SK-N-SH (cell line): ENCODE data around the gene RNU4-1. TPM values are rescaled to one million over a fixed set of nuclear protein-coding genes. Genes with fewer than 3 reads are reported as not detected.

Experiments
- CTCF ChIA-PET: fragments of 300-600, 350-600 bp; formaldehyde crosslinking; extraction: SDS; loops from one replicate; lab custom pipeline; 2021; lab: Yijun Ruan, JAX
- POLR2A ChIA-PET: fragments of 350-600 bp; sonication (Branson Sonifier 250); formaldehyde crosslinking; extraction: SDS; loops from one replicate; lab custom pipeline; 2020; ENCODE audit warnings: antibody characterized with exemption, inconsistent platforms; lab: Yijun Ruan, JAX
- DNase-seq: peaks from one replicate; pipeline ENCODE4 v3.0.0; 2012
- H2AFZ ChIP-seq: fragments of 200-600 bp; sonication (generic); 2 replicates; pipeline ENCODE4 v1.8.1; 2016; ENCODE audit warnings: antibody characterized with exemption, mild to moderate bottlenecking, low read depth
- H3F3A ChIP-seq: fragments of 200-600 bp; sonication (generic); replicated peaks from 2 replicates; pipeline ENCODE3; 2016; ENCODE audit warnings: antibody characterized with exemption, mild to moderate bottlenecking; ENCODE audit not compliant: insufficient read depth
- H3K27ac ChIP-seq, 2 experiments: fragments of 200-500 bp in 1 of 2; fragments of 200-600 bp in 1 of 2; sonication (Bioruptor generic) in 1 of 2; sonication (generic), shearing (Covaris generic) in 1 of 2; 2 replicates each; pipeline versions ENCODE4 v1.5.1 to v1.6.1; 2014 to 2016; ENCODE audit warnings: low read depth in 2 of 2, inconsistent platforms in 1 of 2, low read length in 1 of 2, mild to moderate bottlenecking in 1 of 2, mixed read lengths in 1 of 2
- H3K27me3 ChIP-seq: fragments of 200-600 bp; sonication (generic), shearing (Covaris generic); 2 replicates; pipeline ENCODE4 v1.6.1; 2016; ENCODE audit warnings: mixed run types; ENCODE audit not compliant: insufficient read depth
- H3K36me3 ChIP-seq, 2 experiments: fragments of 200-500 bp in 1 of 2; fragments of 200-600 bp in 1 of 2; sonication (Bioruptor generic) in 1 of 2; sonication (generic) in 1 of 2; replicated peaks in 1 of 2; 2 replicates each; pipeline versions ENCODE3 to v1.5.1; 2014 to 2016; ENCODE audit warnings: low read length in 1 of 2, mild to moderate bottlenecking in 1 of 2; ENCODE audit not compliant: insufficient read depth in 2 of 2, control insufficient read depth in 1 of 2
- H3K4me1 ChIP-seq, 2 experiments: fragments of 200-500 bp in 1 of 2; fragments of 200-600 bp in 1 of 2; sonication (Bioruptor generic) in 1 of 2; sonication (generic), shearing (Covaris generic) in 1 of 2; 2 replicates each; pipeline versions ENCODE4 v1.5.1 to v1.6.1; 2014 to 2016; ENCODE audit warnings: low read depth in 1 of 2, low read length in 1 of 2, mixed run types in 1 of 2; ENCODE audit not compliant: insufficient read depth in 2 of 2, control insufficient read depth in 1 of 2
- H3K4me2 ChIP-seq: fragments of 200-600 bp; sonication (generic), shearing (Covaris generic); 2 replicates; pipeline ENCODE4 v1.6.1; 2017; ENCODE audit warnings: mixed run types
- H3K4me3 ChIP-seq, 2 experiments: fragments of 200-500 bp in 1 of 2; fragments of 200-600 bp in 1 of 2; sonication (Bioruptor generic) in 1 of 2; sonication (generic), shearing (Covaris generic) in 1 of 2; 2 replicates each; pipeline versions ENCODE4 v1.5.1 to v1.8.1; 2014 to 2016; ENCODE audit warnings: low read depth in 2 of 2, inconsistent platforms in 1 of 2, low read length in 1 of 2, mild to moderate bottlenecking in 1 of 2, mixed read lengths in 1 of 2, moderate library complexity in 1 of 2
- H3K79me2 ChIP-seq: fragments of 200-600 bp; sonication (generic); 2 replicates; pipeline ENCODE4 v1.8.1; 2017; ENCODE audit warnings: mild to moderate bottlenecking; ENCODE audit not compliant: insufficient read depth
- H3K9ac ChIP-seq: fragments of 200-600 bp; sonication (generic); 2 replicates; pipeline ENCODE4 v1.6.1; 2017; ENCODE audit warnings: mixed run types
- H3K9me2 ChIP-seq: fragments of 200-600 bp; sonication (generic); 2 replicates; pipeline ENCODE4 v1.6.1; 2017; ENCODE audit warnings: mixed run types
- H3K9me3 ChIP-seq: fragments of 200-600 bp; sonication (generic); 2 replicates; pipeline ENCODE4 v1.6.1; 2017; ENCODE audit warnings: mixed run types, mild to moderate bottlenecking, moderate library complexity
- H4K20me1 ChIP-seq: fragments of 200-600 bp; sonication (generic); 2 replicates; pipeline ENCODE4 v1.6.1; 2017; ENCODE audit warnings: mild to moderate bottlenecking, mixed run types; ENCODE audit not compliant: insufficient read depth
- CHD2 ChIP-seq: fragments of 150-350 bp; IDR thresholded peaks from 2 replicates; pipeline ENCODE4 v1.6.1; 2018; ENCODE audit warnings: low read length; ENCODE audit not compliant: partially characterized antibody
- EP300 ChIP-seq, 2 experiments: IDR thresholded peaks; 2 replicates each; pipeline versions ENCODE4 v1.4.0 to v1.6.1; 2012; ENCODE audit warnings: borderline replicate concordance in 1 of 2, low read depth in 1 of 2, low read length in 1 of 2
- FOSL2 ChIP-seq: IDR thresholded peaks from 2 replicates; pipeline ENCODE4 v1.4.0; 2012; ENCODE audit warnings: low read depth, mild to moderate bottlenecking, moderate library complexity, borderline replicate concordance
- FOXM1 ChIP-seq: IDR thresholded peaks from 2 replicates; pipeline ENCODE4 v1.4.0; 2012; ENCODE audit warnings: low read depth, mild to moderate bottlenecking
- GABPA ChIP-seq: IDR thresholded peaks from 2 replicates; pipeline ENCODE4 v1.4.0; 2012; ENCODE audit warnings: low read depth, mild to moderate bottlenecking
- GATA2 ChIP-seq: sonication (generic); formaldehyde crosslinking; IDR thresholded peaks from 2 replicates; pipeline ENCODE4 v1.5.0; 2020; ENCODE audit warnings: mild to moderate bottlenecking, missing genetic modification reagents
- IRF3 ChIP-seq: fragments of 150-350 bp; IDR thresholded peaks from 2 replicates; pipeline ENCODE4 v1.6.1; 2016; ENCODE audit warnings: mild to moderate bottlenecking, low read depth, low read length
- JUND ChIP-seq: IDR thresholded peaks from 2 replicates; pipeline ENCODE4 v1.4.0; 2012
- MAX ChIP-seq: IDR thresholded peaks from 2 replicates; pipeline ENCODE4 v1.4.0; 2012; ENCODE audit warnings: low read depth
- MEF2A ChIP-seq: IDR thresholded peaks from 2 replicates; pipeline ENCODE4 v1.4.0; 2012; ENCODE audit warnings: low read depth, borderline replicate concordance
- NFIC ChIP-seq: IDR thresholded peaks from 2 replicates; pipeline ENCODE4 v1.4.0; 2012; ENCODE audit warnings: borderline replicate concordance
- NRF1 ChIP-seq: IDR thresholded peaks from 2 replicates; pipeline ENCODE4 v1.6.1; 2012; ENCODE audit warnings: low read depth, mild to moderate bottlenecking, low read length
- POLR2AphosphoS5 ChIP-seq: IDR thresholded peaks from 2 replicates; pipeline ENCODE4 v1.6.1; 2012; ENCODE audit warnings: low read depth, low read length
- RCOR1 ChIP-seq: fragments of 150-350 bp; IDR thresholded peaks from 2 replicates; pipeline ENCODE4 v1.6.1; 2017; ENCODE audit warnings: antibody characterized with exemption, low read length
- SMC3 ChIP-seq: IDR thresholded peaks from 2 replicates; pipeline ENCODE4 v1.6.1; 2012; ENCODE audit warnings: low read depth, low read length, improper control_type of control experiment
- YY1 ChIP-seq: IDR thresholded peaks from 2 replicates; pipeline ENCODE4 v1.4.0; 2012; ENCODE audit warnings: low read depth, mild to moderate bottlenecking
- WGBS: methylation state at CpG from one replicate; pipeline ENCODE4 v1.1.6; 2017; ENCODE audit warnings: low lambda C conversion rate; 5-methylcytosine and 5-hydroxymethylcytosine counted together
- polyA plus RNA-seq, 3 experiments: library from polyadenylated mRNA; depleted of rRNA; stranded (reverse); fragments of >200 nt; gene quantifications; 2 replicates each; pipeline ENCODE4 v1.2.3, GENCODE V29; 2012
- TF ChIP-seq, protein P1 (sequence below): fragments of 200-600 bp; sonication (generic); IDR thresholded peaks from 2 replicates; pipeline ENCODE4 v1.6.1; 2017; ENCODE audit warnings: antibody characterized with exemption, mild to moderate bottlenecking, moderate library complexity
- TF ChIP-seq, protein P2 (sequence below): IDR thresholded peaks from 2 replicates; pipeline ENCODE4; 2012

The RNU4-1 gene
- polyA plus RNA-seq, 1 of the 3 experiments (the other 2 are of a cell fraction) = not detected

GRCh38 chr12:120327593-120327992 is 34.6 kb upstream of the RNU4-1 start, which contains the start of gene PLA2G1B:
Gene PLA2G1B, minus strand, starts transcription at chr12:120327779. Its CDS starts 26 bp downstream, at chr12:120327753.
- Histone ChIP-seq H3K36me3 (no peaks in the 10 kb centered on the region), H3K9ac (no peak within 1 kb of the TSS), H3K9me3 (no peaks in the 10 kb centered on the region), H3K4me2 (no peak within 1 kb of the TSS), H3K27me3 (no peaks in the 10 kb centered on the region; the same call in 1 of the 2 replicates), H4K20me1 (no peaks in the 10 kb centered on the region), H3K79me2 (no peaks in the 10 kb centered on the region), H3K9me2 (no peaks in the 10 kb centered on the region), H2AFZ (no peak within 1 kb of the TSS), H3K27ac (no peak within 1 kb of the TSS), H3K4me3 (no peak within 1 kb of the TSS), H3F3A (no peaks in the 10 kb centered on the region), H3K4me1 (no peaks in the 10 kb centered on the region)
- no peak for DNase-seq
- 67% methylated on average over 5 of the region's 5 CpGs for WGBS
- ChIA-PET POLR2A (interaction anchor here (1.0 kb wide), 1 partner anchor 110 kb away, joined by 4 read pairs; the partner anchor contains the start of gene COX6A1), CTCF (interaction anchor here (0.7 to 2.3 kb wide), 7 partner anchors 11 to 112 kb away, joined by 3 to 15 read pairs (median 5); no protein-coding TSS in a partner anchor)
- TF ChIP-seq MAX (no peak), FOXM1 (no peak), MEF2A (no peak), FOSL2 (no peak)

GRCh38 chr12:120324841-120325417 is 31.9 kb upstream of the RNU4-1 start:
- Histone ChIP-seq H3K79me2 (no peaks in the 10 kb centered on the region), H3K4me3 (no peak overlapping the region), H3K9me3 (no peaks in the 10 kb centered on the region), H3K27ac (no peak overlapping the region), H4K20me1 (no peaks in the 10 kb centered on the region), H3F3A (no peaks in the 10 kb centered on the region), H3K9me2 (no peaks in the 10 kb centered on the region), H2AFZ (peak overlapping the region; percentile 93; the same call in 1 of the 2 replicates), H3K27me3 (no peaks in the 10 kb centered on the region), H3K9ac (no peak overlapping the region), H3K4me2 (peak overlapping the region; percentile 85), H3K36me3 (no peaks in the 10 kb centered on the region), H3K4me1 (no peaks in the 10 kb centered on the region)
- CTCF ChIA-PET = interaction anchor here (0.9 to 3.0 kb wide), 13 partner anchors 9 to 115 kb away, joined by 3 to 14 read pairs (median 4); partner anchors contain the start of genes RNU4-1 and SIRT4
- POLR2A ChIA-PET = interaction anchor here (0.5 kb wide), 1 partner anchor 37 kb away, joined by 3 read pairs; no protein-coding TSS in a partner anchor
- 43% methylated on average over 9 of the region's 9 CpGs for WGBS
- TF ChIP-seq CHD2 = no peak
- TF ChIP-seq, protein P1, sequence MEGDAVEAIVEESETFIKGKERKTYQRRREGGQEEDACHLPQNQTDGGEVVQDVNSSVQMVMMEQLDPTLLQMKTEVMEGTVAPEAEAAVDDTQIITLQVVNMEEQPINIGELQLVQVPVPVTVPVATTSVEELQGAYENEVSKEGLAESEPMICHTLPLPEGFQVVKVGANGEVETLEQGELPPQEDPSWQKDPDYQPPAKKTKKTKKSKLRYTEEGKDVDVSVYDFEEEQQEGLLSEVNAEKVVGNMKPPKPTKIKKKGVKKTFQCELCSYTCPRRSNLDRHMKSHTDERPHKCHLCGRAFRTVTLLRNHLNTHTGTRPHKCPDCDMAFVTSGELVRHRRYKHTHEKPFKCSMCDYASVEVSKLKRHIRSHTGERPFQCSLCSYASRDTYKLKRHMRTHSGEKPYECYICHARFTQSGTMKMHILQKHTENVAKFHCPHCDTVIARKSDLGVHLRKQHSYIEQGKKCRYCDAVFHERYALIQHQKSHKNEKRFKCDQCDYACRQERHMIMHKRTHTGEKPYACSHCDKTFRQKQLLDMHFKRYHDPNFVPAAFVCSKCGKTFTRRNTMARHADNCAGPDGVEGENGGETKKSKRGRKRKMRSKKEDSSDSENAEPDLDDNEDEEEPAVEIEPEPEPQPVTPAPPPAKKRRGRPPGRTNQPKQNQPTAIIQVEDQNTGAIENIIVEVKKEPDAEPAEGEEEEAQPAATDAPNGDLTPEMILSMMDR = no peak
- TF ChIP-seq SMC3 = no peak
- TF ChIP-seq YY1 = no peak
- no peak for DNase-seq

DNA sequence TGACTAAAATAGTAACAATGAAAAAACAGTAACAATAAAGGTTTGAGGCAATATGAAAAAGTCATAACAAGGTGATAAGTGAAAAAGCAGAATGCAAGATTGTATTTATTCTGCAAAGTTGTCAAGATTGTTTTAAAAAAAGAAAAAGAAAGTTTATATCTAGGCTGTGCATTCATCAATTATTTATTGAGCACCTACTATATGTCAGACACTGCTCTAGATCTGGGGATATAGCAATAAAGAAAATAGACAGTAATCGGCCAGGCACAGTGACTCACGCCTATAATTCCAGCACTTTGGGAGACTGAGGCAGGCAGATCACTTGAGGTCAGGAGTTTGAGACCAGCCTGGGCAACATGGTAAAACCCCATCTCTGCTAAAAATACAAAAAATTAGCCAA is 30.7 kb upstream of the RNU4-1 start:
- Histone ChIP-seq H3K36me3 (no peaks in the 10 kb centered on the region), H3K4me2 (no peak overlapping the region), H3F3A (no peaks in the 10 kb centered on the region), H3K9me3 (no peaks in the 10 kb centered on the region), H3K79me2 (no peaks in the 10 kb centered on the region), H3K4me3 (no peak overlapping the region), H4K20me1 (no peaks in the 10 kb centered on the region), H2AFZ (no peak overlapping the region), H3K4me1 (no peaks in the 10 kb centered on the region), H3K27me3 (no peaks in the 10 kb centered on the region), H3K9ac (no peak overlapping the region), H3K9me2 (no peaks in the 10 kb centered on the region), H3K27ac (no peak overlapping the region)
- WGBS = 91% methylated on average over 2 of the region's 2 CpGs
- ChIA-PET CTCF (interaction anchor here (1.0 to 3.0 kb wide), 7 partner anchors 9 to 116 kb away, joined by 3 to 12 read pairs (median 4); partner anchors contain the start of gene RNU4-1), POLR2A (no interaction called here)
- no peak for DNase-seq
- no peak for TF ChIP-seq RCOR1
- no peak for TF ChIP-seq NRF1
- no peak for TF ChIP-seq EP300 (IDR thresholded peaks at IDR 0.05; ENCODE audit: borderline replicate concordance in 1 of 2, low read depth in 1 of 2, low read length in 1 of 2)
- TF ChIP-seq NFIC = no peak
- no peak for TF ChIP-seq POLR2AphosphoS5
- no peak for TF ChIP-seq MAX
- no peak for TF ChIP-seq IRF3
- no peak for TF ChIP-seq GATA2 (CRISPR knock-in tag)
- no peak for TF ChIP-seq GABPA
- TF ChIP-seq JUND = no peak
- TF ChIP-seq, protein P2, sequence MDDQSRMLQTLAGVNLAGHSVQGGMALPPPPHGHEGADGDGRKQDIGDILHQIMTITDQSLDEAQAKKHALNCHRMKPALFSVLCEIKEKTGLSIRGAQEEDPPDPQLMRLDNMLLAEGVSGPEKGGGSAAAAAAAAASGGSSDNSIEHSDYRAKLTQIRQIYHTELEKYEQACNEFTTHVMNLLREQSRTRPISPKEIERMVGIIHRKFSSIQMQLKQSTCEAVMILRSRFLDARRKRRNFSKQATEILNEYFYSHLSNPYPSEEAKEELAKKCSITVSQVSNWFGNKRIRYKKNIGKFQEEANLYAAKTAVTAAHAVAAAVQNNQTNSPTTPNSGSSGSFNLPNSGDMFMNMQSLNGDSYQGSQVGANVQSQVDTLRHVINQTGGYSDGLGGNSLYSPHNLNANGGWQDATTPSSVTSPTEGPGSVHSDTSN = no peak
- no peak for TF ChIP-seq MEF2A
